Mucosa of stomach (tissue), 1 donor: ENCODE measurements around the gene NFATC3.

Experiments used
- H3K27me3 ChIP-seq: one replicate; pipeline ENCODE4 v1.7.0; 2013; ENCODE audit warnings: mild to moderate bottlenecking, low read length; ENCODE audit not compliant: control insufficient read depth, insufficient read depth
- H3K36me3 ChIP-seq: one replicate; pipeline ENCODE4 v1.7.0; 2013; ENCODE audit warnings: low read length; ENCODE audit not compliant: control insufficient read depth, insufficient read depth
- H3K4me1 ChIP-seq: one replicate; pipeline ENCODE4 v1.7.0; 2013; ENCODE audit warnings: mild to moderate bottlenecking, low read length; ENCODE audit not compliant: control insufficient read depth, insufficient read depth
- H3K4me3 ChIP-seq: one replicate; pipeline ENCODE4 v1.7.0; 2013; ENCODE audit warnings: low read length
- H3K9ac ChIP-seq: one replicate; pipeline ENCODE4 v1.7.0; 2013; ENCODE audit warnings: mild to moderate bottlenecking, low read length, moderate library complexity
- H3K9me3 ChIP-seq: one replicate; pipeline ENCODE4 v1.7.0; 2013; ENCODE audit warnings: mild to moderate bottlenecking, low read length, moderate library complexity; ENCODE audit not compliant: control insufficient read depth
- donor health status: Pancreatic carcinoma.

Gene NFATC3

DNA sequence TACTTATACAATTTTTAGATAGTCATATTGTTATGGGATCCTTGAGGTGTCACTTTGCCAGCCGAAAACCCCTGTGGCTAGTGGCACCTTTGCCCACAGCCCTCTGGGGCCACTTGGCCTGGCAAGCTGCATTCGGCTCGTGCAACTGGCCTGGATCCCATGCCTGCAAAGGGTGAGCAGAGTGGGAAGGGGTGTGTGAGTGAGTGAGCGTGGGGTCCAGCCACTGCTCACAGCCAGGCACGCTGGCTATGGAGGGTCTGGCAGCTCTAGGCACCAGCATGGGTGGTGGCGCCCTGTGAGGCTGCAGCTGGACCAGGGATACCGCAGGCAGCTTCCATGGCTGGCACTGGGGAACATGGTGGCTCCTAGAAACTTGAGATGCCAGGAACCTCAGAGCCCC, 101.7 kb downstream of the NFATC3 start:
- H3K9me3 ChIP-seq = no peaks in the 10 kb centered on the region
- no peaks in the 10 kb centered on the region for H3K4me1 ChIP-seq
- H3K9ac ChIP-seq = no peak overlapping the region
- no peak overlapping the region for H3K4me3 ChIP-seq
- no peaks in the 10 kb centered on the region for H3K36me3 ChIP-seq
- no peaks in the 10 kb centered on the region for H3K27me3 ChIP-seq

DNA sequence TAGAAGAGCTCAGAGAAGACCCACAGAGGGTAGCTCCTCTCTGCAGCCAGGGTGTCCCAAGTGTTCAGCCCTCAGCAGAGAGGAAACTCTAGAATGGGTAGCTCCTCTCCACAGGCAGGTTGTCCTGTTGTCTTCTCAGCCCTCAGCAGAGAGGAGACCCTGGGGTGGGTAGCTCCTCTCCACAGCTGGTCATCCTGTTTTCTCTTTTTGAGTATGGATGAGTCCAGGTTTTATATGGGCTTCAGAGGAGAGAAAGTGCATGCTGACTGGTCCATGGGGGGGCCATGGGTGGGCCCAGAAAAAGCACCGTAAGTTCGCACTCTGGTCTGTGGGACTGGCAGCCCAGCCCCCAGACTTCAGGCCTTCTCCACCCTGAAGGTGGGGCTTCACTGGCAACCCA, 102.3 kb downstream of the NFATC3 start:
- Histone ChIP-seq H3K9me3 (no peaks in the 10 kb centered on the region), H3K9ac (no peak overlapping the region), H3K4me1 (no peaks in the 10 kb centered on the region), H3K27me3 (no peaks in the 10 kb centered on the region), H3K36me3 (no peaks in the 10 kb centered on the region), H3K4me3 (no peak overlapping the region)

DNA sequence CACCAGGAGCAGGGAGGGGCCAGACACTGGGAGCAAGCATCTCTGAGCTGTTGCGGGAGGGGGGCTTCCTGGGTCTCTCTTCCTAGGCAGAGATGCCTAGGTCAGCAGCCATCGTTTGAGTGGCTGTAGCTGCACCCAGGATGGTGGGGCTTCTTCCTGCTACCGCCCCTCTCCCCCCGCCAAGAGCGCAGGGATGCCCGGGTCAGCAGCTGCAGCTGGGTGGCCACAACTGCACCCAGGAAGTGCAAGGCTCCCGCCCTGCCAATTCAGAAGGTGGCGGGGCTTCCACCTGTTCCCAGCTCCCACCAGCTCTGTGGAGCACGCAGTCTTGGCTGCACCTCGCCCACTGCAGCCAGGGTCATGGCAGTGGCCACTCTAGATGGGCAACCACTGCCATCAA, 103.0 kb downstream of the NFATC3 start:
- H3K4me3 ChIP-seq = no peak overlapping the region
- no peaks in the 10 kb centered on the region for H3K9me3 ChIP-seq
- H3K36me3 ChIP-seq = no peaks in the 10 kb centered on the region
- H3K9ac ChIP-seq = no peak overlapping the region
- no peaks in the 10 kb centered on the region for H3K27me3 ChIP-seq
- H3K4me1 ChIP-seq = no peaks in the 10 kb centered on the region

DNA sequence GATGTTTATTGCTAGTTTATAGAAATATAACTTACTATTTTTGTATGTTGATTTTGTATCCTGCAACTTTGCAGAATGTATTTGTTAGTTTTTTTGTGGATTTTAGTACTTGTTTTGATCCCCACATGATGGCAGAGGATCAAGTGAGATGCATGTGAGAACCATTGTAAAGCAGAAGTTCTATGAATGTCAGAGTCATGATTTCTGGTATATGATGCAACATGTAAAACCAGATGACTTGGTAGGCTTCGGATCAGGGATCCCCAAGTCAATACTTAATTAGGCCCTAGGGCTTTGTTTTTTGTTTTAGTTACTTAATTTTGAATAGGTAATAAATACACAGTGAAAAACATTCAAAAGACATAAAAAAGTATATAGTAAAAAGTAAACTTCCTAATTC, 104.9 kb downstream of the NFATC3 start:
- Histone ChIP-seq H3K27me3 (no peaks in the 10 kb centered on the region), H3K4me3 (no peak overlapping the region), H3K9me3 (no peaks in the 10 kb centered on the region), H3K9ac (no peak overlapping the region), H3K36me3 (no peaks in the 10 kb centered on the region), H3K4me1 (no peaks in the 10 kb centered on the region)

DNA sequence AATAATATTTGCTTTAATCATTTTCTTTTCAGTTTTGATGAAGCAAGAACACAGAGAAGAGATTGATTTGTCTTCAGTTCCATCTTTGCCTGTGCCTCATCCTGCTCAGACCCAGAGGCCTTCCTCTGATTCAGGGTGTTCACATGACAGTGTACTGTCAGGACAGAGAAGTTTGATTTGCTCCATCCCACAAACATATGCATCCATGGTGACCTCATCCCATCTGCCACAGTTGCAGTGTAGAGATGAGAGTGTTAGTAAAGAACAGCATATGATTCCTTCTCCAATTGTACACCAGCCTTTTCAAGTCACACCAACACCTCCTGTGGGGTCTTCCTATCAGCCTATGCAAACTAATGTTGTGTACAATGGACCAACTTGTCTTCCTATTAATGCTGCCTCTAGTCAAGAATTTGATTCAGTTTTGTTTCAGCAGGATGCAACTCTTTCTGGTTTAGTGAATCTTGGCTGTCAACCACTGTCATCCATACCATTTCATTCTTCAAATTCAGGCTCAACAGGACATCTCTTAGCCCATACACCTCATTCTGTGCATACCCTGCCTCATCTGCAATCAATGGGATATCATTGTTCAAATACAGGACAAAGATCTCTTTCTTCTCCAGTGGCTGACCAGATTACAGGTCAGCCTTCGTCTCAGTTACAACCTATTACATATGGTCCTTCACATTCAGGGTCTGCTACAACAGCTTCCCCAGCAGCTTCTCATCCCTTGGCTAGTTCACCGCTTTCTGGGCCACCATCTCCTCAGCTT, 105.8 kb downstream of the NFATC3 start:
- Histone ChIP-seq H3K36me3 (no peaks in the 10 kb centered on the region), H3K4me3 (no peak overlapping the region), H3K4me1 (no peaks in the 10 kb centered on the region), H3K27me3 (no peaks in the 10 kb centered on the region), H3K9me3 (no peaks in the 10 kb centered on the region), H3K9ac (no peak overlapping the region)

DNA sequence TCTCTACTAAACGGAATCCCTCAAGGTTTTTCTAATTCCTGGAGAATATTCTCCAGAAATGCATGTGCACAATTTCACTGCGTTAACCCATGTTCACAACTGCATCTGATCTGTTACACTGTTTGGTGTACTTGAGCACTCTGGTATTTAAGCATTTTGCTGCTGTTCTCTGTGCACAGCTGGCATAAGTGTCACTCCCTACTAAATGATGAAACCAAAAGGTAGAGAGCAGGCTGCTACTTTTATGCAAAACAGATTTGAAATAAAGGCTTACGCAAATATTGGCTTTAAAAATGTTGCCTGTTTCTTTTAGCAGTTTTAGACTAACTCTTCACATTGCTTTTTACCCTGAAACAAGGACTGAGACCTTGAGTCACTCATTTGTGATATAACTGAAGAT, 109.1 kb downstream of the NFATC3 start:
- no peak overlapping the region for H3K4me3 ChIP-seq
- H3K27me3 ChIP-seq = no peaks in the 10 kb centered on the region
- H3K9ac ChIP-seq = no peak overlapping the region
- H3K9me3 ChIP-seq = no peaks in the 10 kb centered on the region
- no peaks in the 10 kb centered on the region for H3K4me1 ChIP-seq
- H3K36me3 ChIP-seq = no peaks in the 10 kb centered on the region

DNA sequence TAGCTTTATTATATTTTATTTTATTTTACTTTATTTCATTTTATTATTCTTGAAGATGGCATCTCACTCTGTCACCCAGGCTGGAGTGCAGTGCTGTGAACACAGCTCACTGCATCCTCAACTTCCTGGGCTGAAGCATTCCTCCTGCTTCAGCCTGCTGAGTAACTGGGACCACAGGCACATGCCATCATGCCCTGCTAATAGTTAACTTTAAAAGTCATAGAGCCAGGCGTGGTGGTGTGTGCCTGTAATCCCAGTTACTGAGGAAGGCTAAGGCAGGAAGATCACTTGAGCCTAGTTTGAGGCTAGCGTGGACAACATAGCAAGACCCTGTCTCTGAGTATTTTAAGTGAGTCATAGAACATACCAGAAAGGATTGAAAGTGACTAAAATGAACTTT, 112.1 kb downstream of the NFATC3 start:
- Histone ChIP-seq H3K4me1 (peaks cover 10% of the 10 kb centered on the region), H3K9ac (no peak overlapping the region), H3K9me3 (no peaks in the 10 kb centered on the region), H3K27me3 (no peaks in the 10 kb centered on the region), H3K4me3 (no peak overlapping the region), H3K36me3 (no peaks in the 10 kb centered on the region)

DNA sequence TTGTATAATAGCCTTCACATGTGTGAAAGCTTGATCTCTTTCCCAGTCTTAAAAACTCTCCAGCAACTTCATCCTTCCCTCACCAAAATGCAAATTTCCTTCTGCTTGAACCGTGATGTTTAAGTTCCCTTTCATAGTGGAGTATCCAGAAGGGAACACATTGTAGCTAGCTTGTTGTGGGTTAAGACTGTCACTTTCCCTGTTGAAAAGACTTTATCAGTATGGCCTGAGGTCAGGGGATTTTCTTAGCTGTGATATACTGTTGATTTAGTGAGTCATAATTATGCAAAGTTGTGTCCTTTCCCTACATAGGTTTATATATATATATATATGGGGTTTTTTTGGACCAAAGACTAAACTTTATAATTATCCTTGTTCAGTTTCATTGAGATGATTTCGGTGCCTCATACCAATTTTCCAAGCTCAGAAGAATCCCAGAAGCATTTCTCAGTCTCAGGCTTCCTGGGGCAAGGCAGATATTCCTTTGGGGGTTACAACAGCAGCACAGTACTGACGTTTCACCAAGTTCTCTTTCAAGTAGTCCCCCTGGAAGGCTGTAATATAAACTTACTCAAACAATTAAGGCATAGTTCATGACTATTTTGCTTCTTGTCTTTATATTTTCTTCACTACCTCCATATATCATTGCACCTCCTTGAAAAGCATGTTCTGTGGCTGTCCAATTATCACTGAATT, 115.1 kb downstream of the NFATC3 start:
- no peaks in the 10 kb centered on the region for H3K9me3 ChIP-seq
- H3K27me3 ChIP-seq = no peaks in the 10 kb centered on the region
- no peaks in the 10 kb centered on the region for H3K36me3 ChIP-seq
- H3K9ac ChIP-seq = no peak overlapping the region
- no peak overlapping the region for H3K4me3 ChIP-seq
- H3K4me1 ChIP-seq = peaks cover 10% of the 10 kb centered on the region

DNA sequence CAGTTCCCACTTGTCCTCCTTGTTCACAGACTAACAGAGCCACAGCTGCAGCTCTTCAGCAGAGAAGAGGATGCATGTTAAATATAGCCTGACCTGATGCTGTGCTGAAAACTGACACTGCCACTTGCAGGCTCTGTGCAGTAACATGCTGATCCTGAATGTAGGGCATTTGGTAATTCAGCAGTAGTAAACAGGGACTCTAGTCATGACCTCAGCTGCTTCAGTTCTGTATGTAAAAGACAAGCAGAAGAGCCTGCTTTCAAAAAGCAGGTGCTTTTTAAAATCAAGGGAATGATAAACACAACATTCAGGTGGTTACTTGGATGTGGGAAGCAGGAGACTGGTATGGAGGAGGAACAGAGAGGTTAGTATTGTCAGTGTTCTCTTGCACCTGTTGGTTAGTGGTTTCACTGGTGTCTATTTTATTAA, 116.9 kb downstream of the NFATC3 start:
- H3K9me3 ChIP-seq = no peaks in the 10 kb centered on the region
- H3K4me1 ChIP-seq = peaks cover 10% of the 10 kb centered on the region
- no peak overlapping the region for H3K4me3 ChIP-seq
- H3K27me3 ChIP-seq = no peaks in the 10 kb centered on the region
- no peaks in the 10 kb centered on the region for H3K36me3 ChIP-seq
- no peak overlapping the region for H3K9ac ChIP-seq

DNA sequence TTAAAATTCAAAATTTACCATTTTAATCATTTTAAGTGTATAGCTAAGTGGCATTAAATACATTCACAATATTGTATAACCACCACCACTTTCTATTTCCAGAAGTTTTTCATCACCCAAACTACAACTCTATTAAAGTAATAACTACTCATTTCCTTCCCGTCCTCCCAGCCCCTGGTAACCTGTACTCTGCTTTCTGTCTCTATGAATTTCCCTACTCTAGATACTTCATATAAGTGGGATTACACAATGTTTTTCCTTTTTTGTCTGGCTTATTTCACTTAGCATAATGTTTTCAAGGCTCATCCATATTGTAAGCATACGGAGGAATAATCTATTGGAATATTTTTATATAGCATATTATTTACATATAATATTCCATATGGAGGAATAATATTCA, 121.1 kb downstream of the NFATC3 start:
- Histone ChIP-seq H3K4me3 (no peak overlapping the region), H3K27me3 (no peaks in the 10 kb centered on the region), H3K9me3 (no peaks in the 10 kb centered on the region), H3K9ac (no peak overlapping the region), H3K36me3 (no peaks in the 10 kb centered on the region), H3K4me1 (no peaks in the 10 kb centered on the region)

DNA sequence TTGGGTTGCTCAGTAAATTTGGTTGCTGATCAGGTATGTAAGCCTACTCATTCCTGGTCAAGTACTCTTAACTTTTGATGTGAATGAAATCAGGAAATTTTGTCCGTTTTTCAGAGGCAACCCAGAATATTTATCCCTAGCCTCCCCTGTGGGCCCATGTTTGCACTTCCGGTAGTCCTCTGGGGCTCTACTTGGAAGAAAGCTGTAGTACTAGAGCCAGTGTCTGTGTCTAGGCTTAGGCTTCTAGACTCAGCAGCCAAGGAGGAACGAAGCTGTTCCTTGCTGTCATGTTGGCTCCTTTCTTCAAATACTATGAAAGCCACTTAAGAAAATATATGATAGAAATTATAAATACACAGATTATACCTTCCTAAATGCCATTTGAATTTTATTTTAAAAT, 129.6 kb downstream of the NFATC3 start:
- Histone ChIP-seq H3K9ac (no peak overlapping the region), H3K4me3 (no peak overlapping the region), H3K4me1 (no peaks in the 10 kb centered on the region), H3K27me3 (no peaks in the 10 kb centered on the region), H3K9me3 (no peaks in the 10 kb centered on the region), H3K36me3 (no peaks in the 10 kb centered on the region)

DNA sequence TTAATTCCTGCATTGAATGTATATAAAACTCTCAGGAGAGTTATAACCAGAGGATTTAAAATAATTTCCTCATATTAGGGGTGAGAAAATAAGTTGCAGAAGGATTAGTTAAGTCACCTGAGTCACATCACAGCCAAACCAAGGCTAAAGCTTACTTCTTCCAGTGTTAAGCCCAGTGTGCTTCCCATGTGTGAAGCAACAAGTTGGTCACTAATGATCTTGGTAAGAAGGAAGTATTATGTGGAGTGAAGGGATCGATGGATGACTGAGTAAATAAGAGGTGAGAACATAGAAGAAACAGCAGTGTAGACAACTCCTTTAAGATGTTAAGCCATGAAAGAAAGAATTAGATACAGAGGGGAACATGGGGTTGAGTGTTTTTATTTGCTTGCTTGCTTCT, 130.1 kb downstream of the NFATC3 start:
- no peaks in the 10 kb centered on the region for H3K4me1 ChIP-seq
- H3K36me3 ChIP-seq = no peaks in the 10 kb centered on the region
- H3K9ac ChIP-seq = no peak overlapping the region
- no peaks in the 10 kb centered on the region for H3K27me3 ChIP-seq
- H3K4me3 ChIP-seq = no peak overlapping the region
- H3K9me3 ChIP-seq = no peaks in the 10 kb centered on the region
